ENCODE results near the gene CXCR6. TPM values are rescaled to one million over a fixed set of nuclear protein-coding genes. Genes with fewer than 3 reads are reported as not detected.

Gene CXCR6
- total and polyA plus RNA-seq, 2 of the 8 experiments (the other 6 are each of a cell fraction or from before 2014, with no cell fraction given): not detected

GRCh38 chr3:45911511-45912226 lies 31.6 kb upstream of the CXCR6 start:
- no peak overlapping the region for H2BK5ac ChIP-seq (ENCODE audit: low read depth, low read length)
- 89% methylated on average over 11 of the region's 11 CpGs; no CpG with 5 or more reads in 1 of the 2 experiments for WGBS, 2 experiments (ENCODE audit: extremely low coverage in 1 of 2, insufficient coverage in 1 of 2, insufficient read length in 1 of 2, insufficient replicate concordance in 2 of 2, low coverage in 1 of 2, low lambda C conversion rate in 2 of 2, missing lambda C conversion rate in 1 of 2)
- H3K36me3 ChIP-seq (ENCODE audit: control insufficient read depth in 2 of 4, insufficient read depth in 4 of 4, low read length in 3 of 4): no peaks in the 10 kb centered on the region
- no peak overlapping the region for H2BK120ac ChIP-seq (replicated peaks; ENCODE audit: low read depth, low read length)
- no peak overlapping the region for H3K27ac ChIP-seq (ENCODE audit: low read depth, low read length)
- no peak overlapping the region for H4K8ac ChIP-seq (ENCODE audit: extremely low read depth, insufficient read depth, low read length)
- no peak overlapping the region for H2BK15ac ChIP-seq (ENCODE audit: low read length)
- H2BK20ac ChIP-seq (ENCODE audit: low read length): no peak overlapping the region
- no peak overlapping the region for H3K9ac ChIP-seq (replicated peaks in 1 of 4; ENCODE audit: extremely low read depth in 1 of 4, low read depth in 3 of 4, low read length in 3 of 4)
- FAIRE-seq: no peak
- H4K91ac ChIP-seq (replicated peaks; ENCODE audit: insufficient read length, low read length): no peak overlapping the region
- ChIA-PET POLR2A (ENCODE audit: partially characterized antibody) (interaction anchor here (1.5 kb wide), 1 partner anchor 8 kb away, joined by 5 read pairs; no protein-coding TSS in a partner anchor), CTCF (ENCODE audit: partially characterized antibody) (interaction anchor here (0.6 to 1.7 kb wide), 7 partner anchors 18 to 651 kb away, joined by 3 to 4 read pairs (median 3); partner anchors contain the start of gene CCR9)
- no peak overlapping the region for H2AFZ ChIP-seq (ENCODE audit: low read length)
- H4K5ac ChIP-seq (ENCODE audit: insufficient read length, low read depth, low read length): no peak overlapping the region
- no peak overlapping the region for H3K4me3 ChIP-seq (ENCODE audit: extremely low read depth in 1 of 4, insufficient read depth in 2 of 4, low read depth in 3 of 4, low read length in 4 of 4)
- H2AK5ac ChIP-seq (ENCODE audit: low read depth, low read length): no peak overlapping the region
- no peak overlapping the region for H2BK12ac ChIP-seq (ENCODE audit: low read depth, low read length)
- H3K4me1 ChIP-seq (replicated peaks in 1 of 4; ENCODE audit: control insufficient read depth in 3 of 4, insufficient read depth in 4 of 4, low read length in 3 of 4): no peaks in the 10 kb centered on the region; a peak in 1 of 7 replicates
- H3K9me3 ChIP-seq (ENCODE audit: insufficient read depth in 2 of 2, low read depth in 1 of 2, low read length in 1 of 2): no peaks in the 10 kb centered on the region
- H4K20me1 ChIP-seq (replicated peaks in 1 of 2; ENCODE audit: control insufficient read depth in 1 of 2, insufficient read depth in 2 of 2, low read length in 2 of 2): peaks cover 0 to 4% of the 10 kb centered on the region in 2 experiments
- H3K23ac ChIP-seq (ENCODE audit: insufficient read length): no peak overlapping the region
- H3K56ac ChIP-seq (replicated peaks; ENCODE audit: insufficient read length, low read depth, low read length): no peak overlapping the region
- H3K79me1 ChIP-seq (ENCODE audit: low read depth, low read length): no peaks in the 10 kb centered on the region
- no peak overlapping the region for H3K4ac ChIP-seq (replicated peaks; ENCODE audit: insufficient read length, low read depth, low read length)
- H3K4me2 ChIP-seq (ENCODE audit: insufficient read depth in 1 of 2, low read depth in 2 of 2, low read length in 2 of 2): no peak overlapping the region
- no peak overlapping the region for H3K14ac ChIP-seq (ENCODE audit: insufficient read length)
- H3K18ac ChIP-seq (ENCODE audit: extremely low read depth, low read length): no peak overlapping the region
- H3K27me3 ChIP-seq (replicated peaks in 1 of 4; ENCODE audit: control insufficient read depth in 3 of 4, extremely low read depth in 1 of 4, insufficient read depth in 3 of 4, low read length in 3 of 4): peaks cover 0 to 5% (median 0%) of the 10 kb centered on the region in 4 experiments; a peak in 3 of 7 replicates
- H3K23me2 ChIP-seq (ENCODE audit: low read depth, low read length): no peaks in the 10 kb centered on the region
- DNase-seq (ENCODE audit: low read depth in 1 of 2, low spot score in 2 of 2): no peak
- no peaks in the 10 kb centered on the region for H3K79me2 ChIP-seq (ENCODE audit: control insufficient read depth in 1 of 2, insufficient read depth in 2 of 2, low read length in 2 of 2)
- TF ChIP-seq EGR1 (IDR thresholded peaks at IDR 0.05; ENCODE audit: borderline replicate concordance, low read depth, low read length): no peak
- TF ChIP-seq CREB1 (IDR thresholded peaks at IDR 0.05): no peak
- TF ChIP-seq MAFK (IDR thresholded peaks at IDR 0.05; ENCODE audit: low read depth, low read length): no peak
- no peak for TF ChIP-seq SP4 (IDR thresholded peaks at IDR 0.05; ENCODE audit: low read length)
- TF ChIP-seq BACH1 (IDR thresholded peaks at IDR 0.05; ENCODE audit: low read length): no peak
- TF ChIP-seq, protein P1, sequence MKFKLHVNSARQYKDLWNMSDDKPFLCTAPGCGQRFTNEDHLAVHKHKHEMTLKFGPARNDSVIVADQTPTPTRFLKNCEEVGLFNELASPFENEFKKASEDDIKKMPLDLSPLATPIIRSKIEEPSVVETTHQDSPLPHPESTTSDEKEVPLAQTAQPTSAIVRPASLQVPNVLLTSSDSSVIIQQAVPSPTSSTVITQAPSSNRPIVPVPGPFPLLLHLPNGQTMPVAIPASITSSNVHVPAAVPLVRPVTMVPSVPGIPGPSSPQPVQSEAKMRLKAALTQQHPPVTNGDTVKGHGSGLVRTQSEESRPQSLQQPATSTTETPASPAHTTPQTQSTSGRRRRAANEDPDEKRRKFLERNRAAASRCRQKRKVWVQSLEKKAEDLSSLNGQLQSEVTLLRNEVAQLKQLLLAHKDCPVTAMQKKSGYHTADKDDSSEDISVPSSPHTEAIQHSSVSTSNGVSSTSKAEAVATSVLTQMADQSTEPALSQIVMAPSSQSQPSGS (IDR thresholded peaks at IDR 0.05; ENCODE audit: low read length): no peak
- TF ChIP-seq JUND (IDR thresholded peaks at IDR 0.05; ENCODE audit: low read length): no peak
- TF ChIP-seq HDAC2 (IDR thresholded peaks at IDR 0.05; ENCODE audit: borderline replicate concordance in 1 of 2, low read depth in 2 of 2, low read length in 2 of 2): no peak
- TF ChIP-seq GTF2F1 (IDR thresholded peaks at IDR 0.05; ENCODE audit: borderline replicate concordance, low read depth, low read length): no peak
- TF ChIP-seq TCF12 (IDR thresholded peaks at IDR 0.05; ENCODE audit: low read depth, low read length): no peak
- no peak for TF ChIP-seq RXRA (IDR thresholded peaks at IDR 0.05; ENCODE audit: insufficient read depth, low read depth, low read length)
- TF ChIP-seq ASH2L (IDR thresholded peaks at IDR 0.05; ENCODE audit: low read length): no peak
